GM21619 (cell line): ENCODE data around the gene TBL1Y.
"Not testable (repeated sequence)": the region's sequence is repeated elsewhere in the genome, so short reads cannot be mapped to it uniquely, and the experiment has no call there.

Source experiments
- ATAC-seq: cut with Tn5 transposase; IDR thresholded peaks from one replicate; pipeline ENCODE4 v1.9.1; 2021; ENCODE audit not compliant: unreplicated experiment

Gene TBL1Y

GRCh38 chrY:7078725-7079124 lies 168.2 kb downstream of the TBL1Y start:
- ATAC-seq: no peak

GRCh38 chrY:7080548-7080947 lies 170.1 kb downstream of the TBL1Y start:
- not testable (repeated sequence) for ATAC-seq

- ATAC-seq: peak; percentile 97
Observed at GRCh38 chrY:7085606-7086005, 175.1 kb downstream of the TBL1Y start.

- ATAC-seq: no peak
Observed at GRCh38 chrY:7092836-7093235, 182.3 kb downstream of the TBL1Y start.

GRCh38 chrY:7094365-7094764 lies 183.9 kb downstream of the TBL1Y start:
- ATAC-seq: no peak

- ATAC-seq: no peak
Observed at GRCh38 chrY:7097021-7097420, 186.5 kb downstream of the TBL1Y start.

GRCh38 chrY:7099742-7100141 lies 189.2 kb downstream of the TBL1Y start:
- ATAC-seq: no peak

- ATAC-seq: no peak
Observed at GRCh38 chrY:7102680-7103079, 192.2 kb downstream of the TBL1Y start.

- ATAC-seq: no peak
Observed at GRCh38 chrY:7107179-7107578, 196.7 kb downstream of the TBL1Y start.

GRCh38 chrY:7110086-7110485 lies 199.6 kb downstream of the TBL1Y start:
- ATAC-seq: no peak

GRCh38 chrY:7115871-7116270 lies 205.4 kb downstream of the TBL1Y start:
- ATAC-seq: no peak

GRCh38 chrY:7122202-7122601 lies 211.7 kb downstream of the TBL1Y start:
- ATAC-seq: no peak

- ATAC-seq: no peak
Observed at GRCh38 chrY:7125136-7126056, 214.9 kb downstream of the TBL1Y start.

GRCh38 chrY:7128211-7128610 lies 217.7 kb downstream of the TBL1Y start:
- no peak for ATAC-seq
